ENCODE measurements around the gene SSUH2.
A peak's percentile ranks its signal among the peaks of the same experiment; 100 is the strongest.

Gene SSUH2

GRCh38 chr3:8576436-8576835 lies 68.2 kb downstream of the SSUH2 start:
- no peak for DNase-seq (ENCODE audit: low spot score in 2 of 2)
- H3K36me3 Mint-ChIP-seq (ENCODE audit: insufficient read depth) = peaks cover 2% of the 10 kb centered on the region
- H3K27ac Mint-ChIP-seq (ENCODE audit: low read depth) = no peak overlapping the region
- ATAC-seq (replicated peaks; ENCODE audit: extremely low read depth, poor library complexity, severe bottlenecking) = no peak
- peaks cover 2% of the 10 kb centered on the region for H3K4me1 Mint-ChIP-seq
- H3K4me3 Mint-ChIP-seq = no peak overlapping the region
- H3K9me3 Mint-ChIP-seq = no peaks in the 10 kb centered on the region
- H3K27me3 Mint-ChIP-seq = no peaks in the 10 kb centered on the region

GRCh38 chr3:8575364-8576104 lies 69.1 kb downstream of the SSUH2 start:
- DNase-seq (ENCODE audit: low spot score in 2 of 2) = no peak
- H3K36me3 Mint-ChIP-seq (ENCODE audit: insufficient read depth) = peaks cover under 1% of the 10 kb centered on the region

DNA sequence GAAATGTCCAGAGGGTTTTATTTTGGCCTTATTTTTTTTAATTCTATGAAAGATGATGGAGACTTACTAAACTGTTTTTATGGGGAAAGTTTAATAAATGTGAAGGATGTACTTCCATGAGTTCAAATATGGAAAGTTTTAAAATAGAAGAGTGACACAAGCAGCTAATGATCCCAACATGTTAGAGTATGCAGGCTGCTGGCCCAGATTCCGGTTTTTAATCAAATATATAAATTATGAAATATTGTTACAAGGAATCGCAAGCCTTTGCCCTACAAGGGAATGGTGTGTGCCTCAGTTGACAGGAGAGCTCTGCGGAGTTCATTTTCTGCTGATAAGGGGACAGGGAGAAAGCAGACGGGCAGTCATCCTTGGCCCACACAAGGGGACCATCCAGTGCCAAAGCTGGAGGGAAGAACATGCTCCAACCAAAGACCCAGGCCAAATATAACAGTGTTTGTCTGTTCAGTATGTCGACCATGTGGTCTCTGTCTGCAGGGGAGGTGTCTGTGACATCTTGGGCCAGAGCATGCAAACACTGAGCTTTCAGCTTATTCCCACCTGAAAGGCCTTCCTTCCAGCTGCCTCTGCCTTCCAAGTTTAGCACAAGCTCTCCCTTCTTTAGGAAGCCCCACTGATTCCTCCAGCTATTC lies 69.8 kb downstream of the SSUH2 start:
- H3K27ac Mint-ChIP-seq (ENCODE audit: low read depth) = no peak overlapping the region
- peaks cover 10% of the 10 kb centered on the region for H3K4me1 Mint-ChIP-seq
- peaks cover 2% of the 10 kb centered on the region for H3K36me3 Mint-ChIP-seq (ENCODE audit: insufficient read depth)
- DNase-seq (ENCODE audit: low spot score in 2 of 2) (no peak), ATAC-seq (replicated peaks; ENCODE audit: extremely low read depth, poor library complexity, severe bottlenecking) (no peak)
- no peak overlapping the region for H3K4me3 Mint-ChIP-seq
- no peaks in the 10 kb centered on the region for H3K27me3 Mint-ChIP-seq
- H3K9me3 Mint-ChIP-seq = no peaks in the 10 kb centered on the region

More at GRCh38 chr3:8575364-8576104, 69.1 kb downstream of the SSUH2 start:
- Mint-ChIP-seq H3K9me3 (no peaks in the 10 kb centered on the region), H3K4me3 (no peak overlapping the region), H3K4me1 (peaks cover 10% of the 10 kb centered on the region), H3K27ac (ENCODE audit: low read depth) (no peak overlapping the region), H3K27me3 (no peaks in the 10 kb centered on the region)
- no peak for ATAC-seq (replicated peaks; ENCODE audit: extremely low read depth, poor library complexity, severe bottlenecking)

DNA sequence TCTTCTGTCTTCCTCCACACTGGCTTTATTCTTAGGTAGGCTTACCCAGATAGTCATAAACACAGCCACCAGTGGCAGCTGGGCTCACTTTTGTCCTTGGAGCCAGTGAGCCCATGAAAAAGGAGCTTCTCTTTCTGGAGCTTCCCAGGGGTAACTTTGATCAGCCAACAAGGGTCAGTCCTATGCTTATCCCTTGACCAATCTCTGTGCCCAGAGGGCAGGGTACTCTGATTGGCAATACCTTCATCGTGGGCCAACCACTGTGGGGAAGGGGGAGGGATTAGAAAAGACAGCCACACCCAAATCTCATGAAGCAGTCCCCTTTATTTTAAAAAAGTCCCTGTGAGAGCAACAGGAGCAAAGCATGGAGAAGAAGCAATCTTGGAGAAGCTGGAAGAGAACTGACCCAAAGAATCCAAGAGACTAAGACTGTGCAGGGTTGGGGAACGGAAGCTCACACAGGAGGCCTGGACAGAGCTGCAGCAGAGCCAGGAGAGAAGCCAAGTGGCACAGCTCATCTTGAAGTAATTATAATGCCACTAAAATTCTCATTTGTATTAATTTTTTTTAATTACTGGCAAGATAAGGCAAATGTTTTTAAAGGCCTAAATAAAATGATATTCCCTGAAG lies 70.4 kb downstream of the SSUH2 start:
- ATAC-seq (replicated peaks; ENCODE audit: extremely low read depth, poor library complexity, severe bottlenecking) (no peak), DNase-seq (ENCODE audit: low spot score in 2 of 2) (no peak)
- no peaks in the 10 kb centered on the region for H3K27me3 Mint-ChIP-seq
- peaks cover 2% of the 10 kb centered on the region for H3K36me3 Mint-ChIP-seq (ENCODE audit: insufficient read depth)
- H3K4me1 Mint-ChIP-seq = peaks cover 10% of the 10 kb centered on the region
- H3K27ac Mint-ChIP-seq (ENCODE audit: low read depth) = no peak overlapping the region
- H3K4me3 Mint-ChIP-seq = no peak overlapping the region
- H3K9me3 Mint-ChIP-seq = no peaks in the 10 kb centered on the region

DNA sequence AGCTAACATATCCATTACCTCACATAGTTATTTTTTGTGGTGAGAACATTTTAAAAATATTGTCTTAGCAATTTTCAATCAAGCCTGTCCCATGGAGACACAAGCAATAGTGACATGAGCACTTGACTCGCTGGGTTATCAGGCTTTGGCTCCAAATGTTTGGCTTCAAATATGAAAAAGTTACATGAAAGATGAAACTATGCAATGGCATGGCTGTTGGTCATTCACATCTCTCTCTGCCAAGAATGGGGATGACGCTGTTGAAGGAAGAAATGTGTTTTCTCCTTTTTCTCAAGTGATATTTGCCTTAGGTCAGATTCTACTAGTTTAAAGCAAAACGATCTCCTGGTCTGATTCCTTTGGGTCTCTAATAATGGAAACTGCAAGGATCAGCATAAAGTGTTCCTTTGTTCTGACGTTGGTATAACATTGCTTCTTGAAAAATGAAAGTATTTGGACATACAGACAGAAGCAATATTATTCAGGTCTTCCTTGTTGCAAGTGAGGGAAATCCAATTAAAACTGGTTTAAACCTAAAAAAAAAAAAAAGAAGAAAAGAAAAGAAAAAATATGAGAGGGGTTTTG lies 71.2 kb downstream of the SSUH2 start:
- Mint-ChIP-seq H3K27me3 (no peaks in the 10 kb centered on the region), H3K36me3 (ENCODE audit: insufficient read depth) (peaks cover 2% of the 10 kb centered on the region), H3K9me3 (no peaks in the 10 kb centered on the region), H3K4me1 (peaks cover 10% of the 10 kb centered on the region), H3K27ac (ENCODE audit: low read depth) (no peak overlapping the region), H3K4me3 (no peak overlapping the region)
- DNase-seq (ENCODE audit: low spot score in 2 of 2) (no peak), ATAC-seq (replicated peaks; ENCODE audit: extremely low read depth, poor library complexity, severe bottlenecking) (no peak)

DNA sequence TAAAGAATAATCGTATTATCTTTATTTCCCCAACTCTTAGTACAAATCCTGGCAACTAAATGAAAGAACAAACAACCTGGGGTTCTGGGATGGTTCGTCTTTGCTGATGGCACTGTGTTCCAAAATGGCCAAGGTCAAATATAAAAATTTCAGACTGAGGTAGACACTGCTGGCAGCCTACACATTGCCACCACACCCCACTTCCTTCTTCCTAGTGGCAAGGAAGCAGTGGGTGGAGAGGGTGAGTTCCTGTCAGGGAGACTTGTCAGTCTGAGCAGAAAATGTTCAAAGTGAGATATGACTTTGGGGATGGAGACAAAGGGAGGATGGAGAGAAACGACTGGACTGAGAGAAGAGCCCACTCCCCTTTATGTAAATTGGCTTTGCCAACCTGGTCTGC lies 73.3 kb downstream of the SSUH2 start:
- DNase-seq (ENCODE audit: low spot score in 2 of 2) = no peak
- peaks cover 2% of the 10 kb centered on the region for H3K36me3 Mint-ChIP-seq (ENCODE audit: insufficient read depth)
- peak overlapping the region; percentile 20 for H3K27ac Mint-ChIP-seq (ENCODE audit: low read depth)
- no peaks in the 10 kb centered on the region for H3K9me3 Mint-ChIP-seq
- no peak overlapping the region for H3K4me3 Mint-ChIP-seq
- H3K27me3 Mint-ChIP-seq = no peaks in the 10 kb centered on the region
- ATAC-seq (replicated peaks; ENCODE audit: extremely low read depth, poor library complexity, severe bottlenecking) = no peak
- H3K4me1 Mint-ChIP-seq = peaks cover 10% of the 10 kb centered on the region
